NCI-H2081 (cell line): ENCODE measurements around the gene CDH6.

ENCODE experiments used
- DNase-seq, 2 experiments: peaks; one replicate each; lab custom pipeline; 2025; lab: John Stamatoyannopoulos, UW

CDH6 gene

DNA sequence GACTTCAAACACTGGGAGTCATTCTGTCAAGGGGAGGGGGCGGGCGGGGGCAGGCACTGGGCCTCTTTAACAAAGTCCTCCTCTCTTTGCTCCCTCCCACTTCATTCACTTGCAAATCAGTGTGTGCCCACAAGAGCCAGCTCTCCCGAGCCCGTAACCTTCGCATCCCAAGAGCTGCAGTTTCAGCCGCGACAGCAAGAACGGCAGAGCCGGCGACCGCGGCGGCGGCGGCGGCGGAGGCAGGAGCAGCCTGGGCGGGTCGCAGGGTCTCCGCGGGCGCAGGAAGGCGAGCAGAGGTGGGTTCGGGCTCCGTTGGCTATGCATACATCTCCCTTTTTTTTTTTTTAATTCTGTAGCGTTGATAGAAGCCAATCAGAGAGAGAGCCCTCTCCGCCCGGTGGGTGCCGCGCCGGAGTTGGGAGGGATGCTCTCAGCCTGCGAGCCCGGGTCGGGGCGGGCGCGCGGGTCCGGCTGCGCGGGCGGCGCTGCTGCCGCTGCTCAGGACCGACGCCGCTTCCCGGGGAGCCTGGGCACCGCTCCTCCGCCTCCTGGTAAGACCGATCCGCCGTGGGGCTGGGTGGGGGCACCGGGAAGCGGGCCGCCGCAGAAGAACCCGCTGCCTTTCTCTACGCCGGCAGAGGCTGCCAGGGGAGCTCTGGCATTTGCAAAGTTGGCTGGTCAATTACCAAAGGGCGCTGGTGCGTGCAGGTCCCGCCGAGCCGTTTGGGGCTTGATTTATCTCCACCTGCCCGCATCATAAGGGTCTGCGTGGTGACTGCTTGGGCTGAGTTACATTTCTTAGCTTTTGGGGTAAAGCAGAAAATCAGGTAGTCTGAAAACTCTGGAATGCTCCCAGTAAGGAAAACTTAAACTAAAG lies at the start of gene CDH6:
Gene CDH6, plus strand, starts transcription at position 96 of the 877 bp plus-strand sequence. CDS start 73,788 bp downstream, outside the sequence.
- DNase-seq, result peak; percentile 79 to 90

DNA sequence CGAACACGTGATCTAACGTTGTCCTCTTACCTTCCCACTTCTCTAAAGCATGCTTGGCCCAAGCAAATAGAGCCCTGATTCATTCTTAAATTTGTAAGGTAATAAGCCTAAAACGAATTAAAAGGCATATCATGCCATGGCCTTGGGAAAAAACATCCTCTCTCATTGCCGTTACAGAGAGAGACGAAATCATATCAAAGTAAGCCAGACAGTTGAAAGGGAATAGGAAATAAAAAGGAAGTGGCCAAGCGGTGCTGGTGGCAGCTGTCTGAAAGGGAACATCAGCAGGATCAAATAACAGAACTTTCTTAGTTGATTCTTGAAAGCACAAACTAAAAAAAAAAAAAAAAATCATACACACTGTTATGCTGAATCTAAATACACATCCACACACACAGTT lies 49.1 kb upstream of the CDH6 start:
- DNase-seq, result no peak

DNA sequence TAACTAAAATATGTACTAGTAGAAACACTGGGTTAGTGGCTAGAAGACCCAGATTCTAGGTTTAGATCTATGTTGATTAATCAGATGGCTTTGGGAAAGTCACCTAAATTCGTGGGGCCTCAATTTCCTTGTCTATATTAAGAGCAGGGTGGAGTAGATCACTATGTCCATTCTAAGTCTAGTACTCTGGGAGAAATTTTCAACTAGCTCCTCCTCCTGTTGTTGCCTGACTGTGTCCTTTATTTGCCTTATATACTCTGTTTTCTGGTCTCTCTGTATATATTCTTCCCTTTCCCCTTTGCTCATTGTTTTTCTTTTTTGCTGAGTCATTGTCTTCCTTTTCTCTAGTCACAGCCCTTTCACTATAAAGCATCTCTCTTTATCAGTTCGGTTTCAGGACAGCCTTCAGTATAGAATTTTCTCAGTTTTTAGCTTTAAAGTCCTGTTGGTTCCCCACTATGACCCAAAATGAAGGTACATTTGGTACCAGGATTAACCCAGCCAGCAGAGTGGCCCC lies 44.5 kb upstream of the CDH6 start:
- DNase-seq, result no peak

DNA sequence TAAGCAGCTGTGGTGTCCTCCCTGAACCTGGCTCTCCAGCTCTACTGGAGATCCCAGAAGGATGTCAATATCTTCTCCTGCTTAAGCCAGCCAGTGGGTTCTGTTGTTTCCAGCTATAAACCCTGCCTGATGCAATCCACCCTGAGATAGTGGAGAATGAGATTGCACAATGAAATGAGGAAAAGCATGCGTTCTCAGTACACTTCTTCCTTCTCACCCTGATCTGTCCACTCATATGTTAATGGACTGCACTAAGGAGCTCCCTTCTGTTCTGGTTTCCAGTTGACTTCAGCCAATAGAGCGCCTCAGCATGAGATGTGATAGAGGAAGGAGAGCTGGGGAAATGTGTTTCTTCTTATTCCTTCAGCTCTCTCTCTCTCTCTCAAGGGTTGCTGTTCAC lies 40.0 kb upstream of the CDH6 start:
- no peak for DNase-seq

DNA sequence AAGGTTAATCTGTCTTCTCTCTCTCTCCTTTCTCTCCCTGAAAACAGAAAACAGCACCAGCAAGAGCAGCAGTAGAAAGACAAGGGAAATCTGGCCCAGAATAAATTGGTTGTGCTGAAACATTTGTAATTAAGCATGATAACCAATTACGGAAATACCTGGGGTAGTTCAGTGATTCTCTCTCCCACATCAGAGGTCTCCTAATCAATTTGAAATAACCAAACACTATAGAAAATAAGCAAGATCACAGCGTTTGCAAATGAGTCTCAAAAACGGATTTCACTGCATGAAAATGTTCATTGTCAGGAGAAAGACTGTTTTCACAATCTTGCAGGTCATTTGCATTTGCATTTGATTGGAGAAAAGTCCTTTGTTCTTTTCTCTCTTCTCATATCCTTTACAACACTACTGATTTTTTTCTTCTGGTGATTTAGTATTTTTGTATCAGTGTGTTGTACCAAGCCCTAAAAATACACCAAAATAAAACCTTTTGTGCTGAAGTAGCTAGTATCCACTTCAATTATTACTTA lies 36.8 kb upstream of the CDH6 start:
- no peak for DNase-seq

DNA sequence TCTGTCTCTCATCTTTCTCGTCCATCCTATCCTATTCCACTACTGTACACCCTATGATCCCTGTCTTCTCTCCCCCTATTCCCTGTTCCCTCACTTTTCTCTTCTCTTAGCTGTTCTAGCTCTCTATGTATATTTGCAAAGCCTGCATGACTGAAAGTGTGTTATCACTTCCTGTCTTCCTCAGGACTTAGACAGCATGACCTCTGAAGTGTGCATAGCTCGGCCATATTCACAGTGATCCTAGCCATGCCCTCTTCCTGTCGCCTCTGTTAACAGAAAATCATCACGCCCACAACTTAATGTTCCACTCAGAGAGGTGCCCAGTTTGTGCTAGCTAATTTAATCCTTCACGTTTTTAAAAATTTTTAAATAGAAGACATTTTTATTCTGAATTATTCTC lies 35.8 kb upstream of the CDH6 start:
- no peak for DNase-seq

DNA sequence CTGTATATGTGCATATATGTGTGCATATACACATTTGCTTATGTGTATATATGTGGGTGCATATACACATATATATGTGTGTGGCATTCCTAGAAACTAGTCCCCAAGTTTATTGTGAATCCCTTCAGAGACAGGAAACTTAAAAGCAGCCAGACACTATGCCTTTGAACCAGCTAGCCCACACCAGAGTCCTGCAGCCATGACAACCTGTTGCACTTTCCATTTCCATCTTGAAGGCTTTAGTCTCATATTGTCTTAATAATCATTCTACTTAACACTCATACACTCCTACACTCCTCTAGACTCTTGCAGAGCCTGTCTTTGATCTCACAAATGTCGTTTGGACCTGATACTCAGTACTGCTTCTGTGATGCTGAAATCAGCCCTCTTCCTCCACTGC lies 34.8 kb upstream of the CDH6 start:
- no peak for DNase-seq

DNA sequence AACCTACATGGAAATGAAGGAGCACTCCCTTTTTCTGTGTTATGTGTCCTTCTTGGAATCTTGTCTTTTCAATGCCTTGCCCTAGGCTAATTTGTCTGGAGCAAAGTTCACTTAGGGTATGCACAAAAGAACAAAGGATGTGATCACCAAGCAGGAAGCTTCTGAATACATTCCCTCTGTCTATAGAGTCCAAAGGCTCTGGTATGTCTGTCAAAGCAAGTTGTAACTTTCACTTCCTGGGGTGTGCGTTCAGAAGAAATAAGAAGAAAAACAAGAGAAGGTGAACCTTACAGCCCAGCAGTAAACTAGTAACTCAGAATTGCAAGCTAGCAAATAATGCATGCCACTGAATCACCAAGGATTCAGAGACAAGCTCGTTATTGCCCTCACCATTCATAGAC lies 31.7 kb upstream of the CDH6 start:
- no peak for DNase-seq

DNA sequence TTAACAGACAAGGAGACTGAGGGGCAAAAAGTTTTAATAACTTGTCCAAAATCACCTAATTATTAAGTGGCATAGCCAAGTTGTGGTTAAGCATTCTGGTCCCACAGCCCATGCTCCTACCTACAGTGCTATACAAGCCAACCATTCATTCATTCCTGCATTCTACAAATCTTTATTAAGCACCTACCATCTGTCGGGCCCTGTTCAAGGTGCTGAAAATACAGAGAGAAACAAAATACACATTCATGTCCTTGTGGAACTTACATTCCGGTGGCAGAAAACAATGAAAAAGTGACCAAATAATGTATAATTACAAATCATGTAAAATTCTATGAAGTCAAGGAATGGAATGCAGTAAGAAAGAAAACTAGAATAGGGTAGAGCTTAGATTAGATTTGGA lies 27.8 kb upstream of the CDH6 start:
- no peak for DNase-seq

DNA sequence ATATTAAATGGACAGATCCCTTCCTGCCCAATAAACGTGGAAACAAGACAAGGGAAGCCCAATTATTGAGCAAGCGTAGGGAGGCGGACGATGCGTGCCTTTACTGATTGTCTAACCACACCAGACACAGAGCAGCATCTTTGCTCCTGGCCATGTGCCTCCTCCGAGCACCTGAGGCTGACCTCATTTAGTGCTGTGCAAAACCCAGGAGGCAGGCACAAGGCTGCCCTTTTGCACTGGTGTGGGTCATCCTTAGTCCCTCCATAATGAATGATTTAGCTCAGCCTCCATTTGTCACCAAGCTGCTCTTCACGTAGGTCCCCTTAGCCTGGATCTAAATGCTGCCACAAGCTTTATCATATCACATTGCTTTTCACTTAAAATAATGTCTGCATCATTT lies 24.1 kb upstream of the CDH6 start:
- no peak for DNase-seq

DNA sequence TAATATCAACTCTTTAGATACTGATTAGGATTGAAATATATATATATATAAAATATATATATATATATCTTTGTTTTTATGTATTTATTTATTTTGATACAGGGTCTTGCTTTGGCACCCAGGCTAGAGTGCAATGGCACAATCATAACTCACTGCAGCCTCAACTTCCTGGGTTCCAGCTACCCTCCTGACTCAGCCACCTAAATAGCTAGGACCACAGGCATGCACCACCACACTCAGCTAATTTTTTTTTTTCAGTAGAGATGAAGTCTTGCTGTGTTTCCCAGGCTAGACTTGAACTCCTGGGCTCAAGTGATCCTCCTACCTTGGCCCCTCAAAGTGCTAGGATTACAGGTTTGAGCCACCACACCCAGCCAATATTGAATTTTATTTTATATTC lies 20.6 kb upstream of the CDH6 start:
- no peak for DNase-seq

DNA sequence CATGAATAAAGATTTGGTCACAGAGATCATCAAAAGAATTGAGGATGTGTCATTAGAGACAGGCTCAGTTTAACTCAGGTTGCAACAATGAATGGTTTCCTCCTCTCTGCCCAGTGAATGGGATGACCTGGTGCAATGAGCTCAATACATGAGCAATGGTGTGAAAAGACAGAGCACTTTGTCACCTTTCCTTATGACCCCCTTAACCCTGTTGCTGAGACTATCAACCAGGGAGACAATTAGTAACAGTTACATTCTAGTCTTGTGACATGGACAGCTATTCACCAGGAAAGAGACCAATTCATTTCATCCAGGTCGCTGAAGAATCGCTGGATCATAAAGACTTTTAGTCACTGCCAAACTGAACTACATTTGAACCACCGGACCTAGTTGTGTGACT lies 19.9 kb upstream of the CDH6 start:
- DNase-seq, result no peak

DNA sequence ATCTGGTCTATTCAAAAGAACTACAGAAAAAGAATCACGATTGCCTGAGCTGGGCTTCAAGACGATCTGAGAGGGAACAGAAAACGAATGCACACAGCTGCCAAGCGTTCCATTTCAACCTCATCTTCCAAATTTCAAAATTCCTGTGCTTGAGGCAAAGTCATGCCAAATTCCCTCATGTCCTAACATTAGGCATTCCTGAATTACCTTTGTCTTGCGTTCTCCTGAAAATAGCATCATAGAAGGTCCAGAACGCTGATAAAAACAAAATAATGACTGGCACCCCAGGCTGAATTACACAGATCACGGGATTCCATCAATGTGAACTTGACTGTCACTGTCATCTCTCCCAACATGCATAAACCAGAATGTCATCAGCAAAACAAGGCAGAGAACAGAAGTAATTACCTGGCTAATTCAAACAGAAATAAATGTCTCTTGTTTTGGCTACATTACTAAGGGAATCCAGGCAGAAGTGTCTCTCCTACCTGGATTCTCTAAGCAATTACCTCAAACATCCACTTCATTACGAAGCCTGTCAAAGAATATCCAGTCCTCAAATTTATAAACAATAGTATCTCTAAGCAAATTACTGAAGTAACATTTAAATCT lies 12.0 kb upstream of the CDH6 start:
- DNase-seq, result no peak

DNA sequence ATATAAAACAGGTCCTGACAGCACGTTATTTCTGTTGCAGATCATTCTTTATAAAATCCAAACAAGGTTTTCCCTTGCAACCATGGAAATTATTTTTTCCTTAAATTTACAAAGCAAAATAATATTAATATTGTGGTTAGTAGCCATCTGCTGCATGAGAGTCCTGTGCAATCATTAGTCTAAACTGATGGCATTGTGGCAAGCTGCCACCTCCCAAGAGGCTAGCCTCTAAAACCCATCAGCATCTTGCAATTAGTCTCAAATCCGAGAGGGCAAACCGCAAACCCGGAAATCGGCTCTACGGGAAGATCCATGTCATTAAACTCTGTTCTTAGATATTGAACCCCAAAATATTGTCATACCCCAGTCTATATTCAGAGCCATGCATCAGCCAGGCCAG lies 11.3 kb upstream of the CDH6 start:
- DNase-seq, result no peak

DNA sequence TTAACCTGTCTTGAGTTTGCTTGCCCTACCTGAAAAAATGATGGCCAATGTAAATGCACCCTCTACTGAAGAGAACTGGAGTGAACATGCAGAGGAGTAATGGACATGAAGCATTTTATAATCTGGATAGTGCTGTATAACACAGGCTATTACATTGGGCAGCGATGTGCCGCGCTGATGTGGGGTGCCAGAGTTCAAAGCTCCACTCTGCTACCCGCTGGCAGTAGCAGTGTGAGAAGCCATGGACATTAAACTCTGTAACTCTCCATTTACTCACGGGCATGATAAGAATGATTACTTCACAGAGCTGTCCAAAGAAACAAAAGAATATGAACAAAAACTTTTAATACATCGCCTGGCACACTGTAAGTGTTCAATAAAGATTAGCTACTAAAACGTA lies 7.5 kb upstream of the CDH6 start:
- DNase-seq, result no peak

DNA sequence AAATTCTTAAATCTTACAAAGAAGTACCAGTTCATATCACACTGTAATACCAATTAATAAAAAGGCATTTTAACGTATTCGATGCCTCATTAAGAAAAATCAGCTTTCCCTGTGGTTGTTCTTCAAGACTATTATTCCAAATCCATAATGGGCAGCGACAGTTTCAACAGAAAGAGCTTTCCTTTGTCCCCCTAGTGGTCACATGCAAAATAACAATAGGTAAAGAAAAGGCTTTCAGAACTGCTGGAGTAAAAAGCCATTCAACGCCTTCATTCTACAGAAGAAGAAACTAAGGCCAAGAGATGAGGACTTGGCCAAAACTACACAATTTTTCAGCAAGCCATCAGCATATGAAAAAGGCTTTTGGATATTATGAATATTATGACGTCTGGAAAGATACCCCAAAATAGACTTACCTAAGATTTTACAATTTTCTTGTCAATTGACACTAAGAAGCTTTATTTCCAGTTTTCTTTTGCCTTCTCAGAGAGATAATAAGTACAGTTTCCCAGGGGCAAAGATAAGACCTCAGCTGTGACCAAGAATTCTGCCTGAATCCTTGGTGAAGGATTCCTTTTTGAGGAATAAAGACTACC lies 6.7 kb upstream of the CDH6 start:
- peak; percentile 78 to 84 for DNase-seq

DNA sequence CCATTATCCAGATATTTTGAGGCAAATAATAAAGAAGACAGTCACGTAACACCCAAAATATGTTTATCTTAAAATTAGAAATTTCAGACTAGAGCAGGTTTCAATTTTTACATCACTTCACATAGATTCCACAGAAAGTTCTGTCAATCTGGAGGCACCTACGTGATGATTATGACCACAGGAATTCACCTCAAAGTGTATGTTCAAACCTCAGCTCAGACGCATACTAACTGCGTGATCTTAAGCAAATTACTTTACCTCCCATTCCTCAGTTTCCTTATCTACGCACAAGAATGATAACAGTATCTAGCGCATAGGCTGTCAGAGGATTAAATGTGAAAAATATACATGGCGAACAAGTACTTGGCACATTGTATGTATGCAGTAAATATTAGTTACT lies 5.9 kb upstream of the CDH6 start:
- no peak for DNase-seq

DNA sequence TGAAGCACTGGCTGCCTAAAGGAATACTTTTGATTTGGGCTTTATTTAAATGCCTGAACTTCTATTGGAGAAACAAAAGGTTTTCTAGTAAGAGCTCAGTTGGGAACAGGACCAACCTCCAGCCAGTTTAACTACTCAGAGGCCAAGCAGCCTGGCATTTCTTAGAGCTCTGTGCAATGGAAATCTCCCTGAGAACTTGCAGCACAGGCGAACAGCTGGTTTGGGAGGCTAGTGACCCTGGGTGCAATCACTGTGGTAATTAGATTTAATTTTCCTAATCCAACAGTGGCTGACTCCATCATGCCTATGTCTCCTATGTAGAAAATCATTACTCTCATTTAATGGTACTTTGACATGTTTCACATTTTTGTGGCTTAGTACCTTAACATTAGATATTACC lies 1.0 kb upstream of the CDH6 start:
- DNase-seq, result no peak

DNA sequence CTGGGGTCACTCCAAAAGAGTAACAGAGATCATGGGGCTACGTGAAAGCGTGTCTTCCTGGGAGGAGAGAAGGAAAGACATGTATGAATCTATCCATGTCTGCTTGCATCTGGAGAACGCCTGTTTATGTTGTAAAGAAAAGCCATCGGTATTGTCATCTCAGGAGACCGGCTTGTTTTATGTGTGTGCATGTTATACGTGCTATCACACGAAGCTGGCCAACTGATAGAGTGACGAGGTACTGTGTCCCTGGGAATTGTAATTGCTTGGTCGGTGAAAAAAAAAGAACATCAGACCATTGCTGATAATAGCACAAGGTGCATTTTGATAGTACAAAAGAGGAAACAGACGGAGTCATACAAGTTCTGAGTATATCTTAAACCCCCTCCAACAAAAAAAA lies 370 bp upstream of the CDH6 start:
- peak in 1 of 2 experiments; percentile 27 for DNase-seq

DNA sequence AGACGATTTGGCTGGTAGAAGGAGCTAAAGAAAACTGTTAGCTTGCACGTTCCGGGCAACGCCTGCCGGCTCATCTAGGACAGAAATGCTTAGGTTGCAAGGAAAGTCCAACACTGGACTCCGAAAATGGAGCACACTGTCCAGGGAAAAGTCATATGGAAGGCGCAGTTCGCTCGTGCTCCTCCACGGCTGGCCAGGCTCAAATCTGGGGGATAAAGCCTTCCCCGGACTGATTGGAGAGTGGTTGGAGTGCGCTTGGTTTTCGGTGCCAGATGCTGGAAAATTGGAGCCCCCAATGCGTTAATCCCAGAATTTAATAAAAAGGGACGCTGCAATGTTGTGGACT lies 955 bp downstream of the CDH6 start:
- DNase-seq, result no peak

DNA sequence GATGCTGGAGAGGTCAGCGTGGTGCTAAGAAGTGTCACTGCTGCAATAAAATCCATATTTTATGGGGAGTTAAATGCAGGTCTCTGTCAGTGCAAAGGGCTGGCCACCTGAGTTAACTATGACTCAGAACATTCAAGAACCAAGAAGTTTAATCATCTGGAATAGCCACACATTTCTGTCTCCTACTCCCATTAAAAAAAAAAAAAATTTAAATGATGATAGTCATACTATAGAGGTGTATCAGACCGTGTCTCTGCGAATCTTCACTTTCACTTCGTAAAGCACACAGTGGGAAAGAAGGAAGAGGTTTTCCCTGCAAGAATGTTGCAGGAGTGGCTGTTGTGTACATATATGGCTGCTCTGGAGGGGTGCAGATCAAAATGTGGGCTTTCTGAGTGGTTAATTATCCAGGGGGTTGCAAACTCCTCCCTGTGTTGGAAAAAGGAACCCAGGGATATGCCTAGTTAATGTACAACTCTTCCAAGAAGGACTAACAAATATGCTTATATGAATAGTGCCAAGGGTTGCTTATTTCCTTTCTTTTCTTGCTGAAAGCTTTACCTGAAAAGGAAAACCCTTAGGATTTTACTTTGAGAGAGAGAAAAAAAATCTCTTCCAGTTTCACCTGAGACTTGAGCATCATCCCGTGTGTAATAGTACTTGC lies 1.5 kb downstream of the CDH6 start:
- no peak for DNase-seq

DNA sequence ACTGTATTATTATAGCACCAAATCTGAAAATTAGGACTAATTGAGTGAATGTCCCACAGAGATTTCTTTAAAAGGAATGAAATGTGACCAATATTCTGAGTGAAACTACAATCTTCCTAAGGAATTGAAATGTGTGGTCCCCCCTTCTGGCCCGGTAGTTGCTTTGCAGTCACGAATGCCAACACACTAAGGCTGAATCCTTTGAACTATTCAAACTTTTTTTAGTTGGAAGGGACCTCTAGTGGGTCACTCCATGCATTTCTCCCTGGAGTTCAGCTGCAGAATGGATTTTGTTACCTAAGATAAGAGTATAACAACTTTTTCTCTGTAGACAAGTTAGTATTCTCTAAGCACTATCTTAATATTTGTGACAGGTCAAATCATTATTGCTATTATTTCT lies 2.8 kb downstream of the CDH6 start:
- no peak for DNase-seq
